ENCODE results near the gene HES6. TPM values are rescaled to one million over a fixed set of nuclear protein-coding genes. Genes with fewer than 3 reads are reported as not detected.

Gene HES6
- total RNA-seq, 1 donor, result 2.2 TPM

GRCh38 chr2:238244151-238244550, 4.3 kb upstream of the HES6 start:
- TF ChIP-seq CTCF (IDR thresholded peaks at IDR 0.05; ENCODE audit: insufficient read depth, low read depth, low read length), result no peak
- no peak overlapping the region for H3K4me3 ChIP-seq (ENCODE audit: low read depth, low read length)
- DNase-seq (ENCODE audit: low read depth), result no peak

- H3K4me3 ChIP-seq (ENCODE audit: low read depth, low read length), result no peak overlapping the region
- DNase-seq (ENCODE audit: low read depth), result no peak
- peak; percentile 20 for TF ChIP-seq CTCF (IDR thresholded peaks at IDR 0.05; ENCODE audit: insufficient read depth, low read depth, low read length)
These were observed 3.7 kb upstream of the HES6 start for GRCh38 chr2:238243496-238244076.

- peak; percentile 45 for DNase-seq (ENCODE audit: low read depth)
- no peak for TF ChIP-seq CTCF (IDR thresholded peaks at IDR 0.05; ENCODE audit: insufficient read depth, low read depth, low read length)
- H3K4me3 ChIP-seq (ENCODE audit: low read depth, low read length), result no peak overlapping the region
These were observed 3.1 kb upstream of the HES6 start for GRCh38 chr2:238242731-238243495.

- H3K4me3 ChIP-seq (ENCODE audit: low read depth, low read length), result no peak overlapping the region
- no peak for DNase-seq (ENCODE audit: low read depth)
- TF ChIP-seq CTCF (IDR thresholded peaks at IDR 0.05; ENCODE audit: insufficient read depth, low read depth, low read length), result no peak
These were observed 2.1 kb upstream of the HES6 start for GRCh38 chr2:238241970-238242369.

- DNase-seq (ENCODE audit: low read depth), result peak; percentile 27
These were observed 1.2 kb upstream of the HES6 start for GRCh38 chr2:238240757-238241711.

GRCh38 chr2:238239543-238239862, 335 bp downstream of the HES6 start:
- H3K4me3 ChIP-seq (ENCODE audit: low read depth, low read length), result peak overlapping the region; percentile 61
- TF ChIP-seq CTCF (IDR thresholded peaks at IDR 0.05; ENCODE audit: insufficient read depth, low read depth, low read length), result no peak
- no peak for DNase-seq (ENCODE audit: low read depth)

More at GRCh38 chr2:238240757-238241711, 1.2 kb upstream of the HES6 start:
- H3K4me3 ChIP-seq (ENCODE audit: low read depth, low read length), result peak overlapping the region; percentile 56
- TF ChIP-seq CTCF (IDR thresholded peaks at IDR 0.05; ENCODE audit: insufficient read depth, low read depth, low read length), result no peak
